M059J (cell line): ENCODE results near the gene B4GALT3. TPM values are rescaled to one million over a fixed set of nuclear protein-coding genes. Genes with fewer than 3 reads are reported as not detected.

Source experiments
- DNase-seq: peaks from one replicate; pipeline ENCODE4 v3.0.0-alpha.2; 2012; ENCODE audit warnings: low read depth
- total RNA-seq: library from RNA; depleted of rRNA; stranded (reverse); fragments of >200 nt; shearing (Covaris generic); gene quantifications from 2 replicates; pipeline ENCODE4 v1.2.3, GENCODE V29; 2014

The B4GALT3 gene
- total RNA-seq, 1 experiment from 2014 or later = 41.8 TPM

DNA sequence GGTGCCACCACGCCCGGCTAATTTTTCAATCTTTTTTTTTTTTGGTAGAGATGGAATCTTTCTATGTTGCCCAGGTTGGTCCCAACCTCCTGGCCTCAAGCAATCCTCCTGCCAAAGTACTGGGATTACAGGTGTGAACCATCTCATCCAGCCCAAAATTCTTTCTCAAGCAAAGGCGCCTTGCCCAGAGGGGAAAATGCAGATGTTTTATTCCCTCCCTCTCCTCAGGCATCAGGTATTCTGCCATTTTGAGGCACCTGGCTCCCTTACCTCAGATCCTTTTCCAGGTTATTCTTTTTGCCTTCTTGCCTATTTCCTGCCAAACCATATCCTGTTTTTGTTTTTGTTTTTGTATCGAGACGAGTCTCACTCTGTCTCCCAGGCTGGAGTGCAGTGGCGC, 11.1 kb upstream of the B4GALT3 start:
- no peak for DNase-seq

- DNase-seq = no peak
Observed at GRCh38 chr1:161187311-161187710, 10.0 kb upstream of the B4GALT3 start.

- no peak for DNase-seq
Observed at GRCh38 chr1:161185732-161186311, 8.5 kb upstream of the B4GALT3 start.

DNA sequence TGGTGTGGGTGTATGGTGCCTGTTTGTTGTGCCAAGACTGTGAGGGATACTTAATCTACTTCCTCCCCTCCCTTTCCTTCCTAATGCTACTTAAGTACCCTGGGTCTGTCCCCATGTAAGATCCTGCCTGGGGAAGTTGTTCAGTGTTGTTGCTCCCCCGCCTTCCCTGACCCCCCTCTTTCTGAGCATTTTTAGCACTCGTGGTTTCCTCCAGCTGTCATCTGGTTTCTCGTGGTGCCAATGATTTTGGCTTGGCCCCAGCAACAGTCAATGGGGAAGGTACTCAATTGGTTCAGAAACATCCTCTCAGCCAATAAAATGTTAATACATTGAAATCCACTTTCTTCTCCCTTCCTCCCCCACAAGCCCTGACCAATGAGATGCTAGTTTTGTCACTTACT, 8.0 kb upstream of the B4GALT3 start:
- DNase-seq = peak; percentile 48

GRCh38 chr1:161182214-161182613, 4.9 kb upstream of the B4GALT3 start:
- peak; percentile 67 for DNase-seq

GRCh38 chr1:161180639-161181038, 3.3 kb upstream of the B4GALT3 start:
- peak; percentile 42 for DNase-seq

DNA sequence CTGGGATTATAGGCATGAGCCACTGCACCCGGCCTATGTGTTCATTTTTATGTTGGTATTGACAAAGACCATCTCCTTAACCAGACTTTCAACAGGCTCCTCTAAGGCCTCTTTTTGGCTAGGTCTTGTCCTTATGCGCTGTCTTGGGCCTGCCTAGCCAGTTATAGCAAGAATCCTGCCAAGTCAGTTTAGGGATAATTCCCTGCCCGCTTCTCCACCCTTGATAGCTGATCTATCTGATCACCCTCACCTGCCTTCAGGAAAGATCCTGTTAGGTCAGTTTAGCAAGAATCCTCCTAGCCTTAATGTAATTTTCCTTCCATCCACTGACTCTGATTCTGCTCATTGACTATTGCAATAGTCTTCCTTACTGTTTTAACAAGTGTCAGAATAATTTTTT, 2.4 kb upstream of the B4GALT3 start:
- no peak for DNase-seq

DNA sequence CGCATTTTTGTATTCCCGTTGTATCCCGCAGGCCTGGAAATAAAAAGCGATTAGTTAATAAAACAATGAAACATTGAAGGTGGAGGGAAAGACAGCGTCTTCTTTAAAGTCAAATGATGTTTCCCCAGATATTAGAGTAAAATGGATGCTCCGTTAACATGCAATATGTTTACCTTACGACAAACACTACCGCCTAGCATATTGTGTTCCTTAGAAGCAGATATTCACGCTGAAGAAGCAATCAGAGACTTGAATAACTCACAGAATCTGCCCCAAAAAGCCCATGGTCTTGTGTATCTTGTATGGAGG, 583 bp upstream of the B4GALT3 start:
- DNase-seq = no peak

DNA sequence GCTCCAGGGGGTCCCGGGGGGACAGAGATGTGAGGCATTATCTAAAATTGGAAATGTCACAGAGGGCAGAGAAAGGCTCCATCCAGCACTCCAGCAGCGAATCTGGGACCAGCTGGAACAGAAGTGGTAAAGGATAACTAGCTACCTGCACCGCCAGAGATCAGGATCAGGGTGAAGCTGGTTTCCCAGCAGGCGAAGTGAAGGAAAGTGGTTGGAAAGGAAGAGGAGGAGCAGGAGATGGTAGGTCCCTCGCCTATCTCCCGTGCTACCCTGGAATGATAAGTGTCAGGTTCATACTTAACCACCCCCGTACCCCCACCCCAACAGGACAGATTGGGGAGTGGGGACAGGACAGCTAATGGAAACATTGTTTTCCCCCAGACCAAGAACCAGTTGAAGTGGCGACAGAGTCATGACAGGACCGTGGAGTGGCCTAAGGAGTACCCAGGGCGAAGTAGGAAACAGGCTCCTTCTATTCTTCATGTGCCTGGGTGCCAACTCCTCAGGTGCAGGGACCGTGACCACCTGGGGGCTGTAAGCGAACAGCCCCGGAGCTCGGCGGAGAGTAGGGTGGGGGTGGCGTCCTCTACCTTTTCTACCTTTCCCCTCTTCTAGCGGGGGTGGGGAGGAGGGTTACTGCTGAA, 717 bp downstream of the B4GALT3 start:
- no peak for DNase-seq

- no peak for DNase-seq
Observed at GRCh38 chr1:161175771-161176453, 1.4 kb downstream of the B4GALT3 start.

- no peak for DNase-seq
Observed at GRCh38 chr1:161174911-161175310, 2.4 kb downstream of the B4GALT3 start.

DNA sequence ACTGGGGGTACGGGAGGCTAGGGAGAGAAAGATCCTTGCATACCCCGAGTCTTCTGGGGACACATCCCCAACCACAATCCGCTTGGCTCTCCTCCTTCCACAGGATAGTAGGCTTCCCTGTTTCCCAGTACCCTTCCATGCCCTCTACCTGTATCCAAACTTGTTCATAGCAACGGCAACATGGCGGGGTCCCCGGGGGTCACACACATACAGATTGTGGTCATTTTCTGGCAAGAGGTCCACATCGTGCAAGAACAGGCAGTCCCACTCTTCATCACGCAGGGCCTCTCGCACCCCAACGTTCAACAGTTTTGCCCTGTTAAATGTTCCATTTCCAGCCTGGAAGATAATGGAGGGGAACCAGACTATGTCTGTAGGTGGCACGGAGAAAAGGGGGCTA, 3.6 kb downstream of the B4GALT3 start:
- DNase-seq = no peak

DNA sequence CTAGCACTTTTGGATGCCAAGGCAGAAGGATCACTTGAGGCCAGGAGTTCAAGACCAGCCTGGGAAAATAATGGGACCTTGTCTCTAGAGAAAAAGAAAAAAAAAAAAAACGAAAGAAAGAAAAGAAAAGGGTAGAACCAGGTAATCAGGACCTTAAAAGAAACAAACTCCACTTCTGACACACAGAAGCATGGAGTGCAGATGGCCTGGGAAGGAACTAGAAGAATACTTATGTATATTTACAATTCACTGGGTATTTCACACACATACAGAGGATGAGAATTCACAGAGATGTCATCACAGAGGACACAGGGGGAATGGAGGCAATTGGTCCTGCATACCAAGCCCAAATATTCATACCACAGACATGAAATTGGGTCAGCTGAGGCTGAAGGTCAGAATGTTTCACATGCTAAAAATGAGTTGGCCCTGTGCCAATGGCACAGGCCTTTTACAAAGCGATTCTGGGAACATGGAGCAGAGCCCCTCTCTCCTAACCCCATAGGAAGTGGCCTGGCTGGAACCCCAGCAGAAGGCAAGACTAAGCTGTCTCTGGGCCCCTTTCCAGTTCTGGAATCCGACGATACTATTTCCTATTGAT, 4.4 kb downstream of the B4GALT3 start:
- DNase-seq = peak; percentile 56

DNA sequence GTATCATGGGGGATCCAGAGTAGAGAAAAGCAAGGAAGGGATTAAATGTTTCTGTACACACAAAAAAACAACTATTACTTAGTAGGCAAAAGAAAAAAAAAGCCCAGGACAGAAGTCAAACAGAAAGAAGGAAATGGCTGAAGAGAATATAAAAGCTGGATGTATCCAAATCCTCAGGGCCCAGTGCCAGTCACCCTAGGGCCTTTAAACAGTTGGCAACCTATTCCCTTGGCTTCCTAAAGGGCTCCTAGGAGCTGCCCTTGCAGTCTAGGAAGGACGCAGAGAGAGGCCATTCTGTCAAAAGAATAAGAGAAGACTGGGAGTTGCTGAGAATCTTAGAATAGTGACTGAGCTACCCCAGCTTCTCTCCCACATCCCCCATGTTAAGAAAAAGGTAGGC, 5.0 kb downstream of the B4GALT3 start:
- no peak for DNase-seq

DNA sequence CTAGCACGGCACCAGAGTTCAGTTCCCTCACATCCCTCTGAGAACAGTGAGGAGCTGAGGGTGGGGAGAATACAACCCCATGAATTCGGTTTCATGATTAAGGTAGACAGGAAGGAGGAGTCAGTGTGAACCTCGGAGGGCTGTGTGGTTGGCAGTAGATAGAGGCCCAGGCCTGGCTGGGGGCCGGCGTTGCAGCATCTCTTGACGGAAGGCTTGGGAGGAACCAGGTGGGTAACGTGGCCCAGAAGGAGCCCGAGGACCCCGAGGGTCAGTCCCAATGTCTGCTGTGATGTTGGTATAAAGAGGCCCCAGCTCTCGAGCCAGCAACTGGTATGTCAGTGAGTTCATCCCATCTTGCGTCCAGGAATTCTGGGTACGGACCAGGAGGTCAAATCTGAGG, 5.6 kb downstream of the B4GALT3 start:
- no peak for DNase-seq

DNA sequence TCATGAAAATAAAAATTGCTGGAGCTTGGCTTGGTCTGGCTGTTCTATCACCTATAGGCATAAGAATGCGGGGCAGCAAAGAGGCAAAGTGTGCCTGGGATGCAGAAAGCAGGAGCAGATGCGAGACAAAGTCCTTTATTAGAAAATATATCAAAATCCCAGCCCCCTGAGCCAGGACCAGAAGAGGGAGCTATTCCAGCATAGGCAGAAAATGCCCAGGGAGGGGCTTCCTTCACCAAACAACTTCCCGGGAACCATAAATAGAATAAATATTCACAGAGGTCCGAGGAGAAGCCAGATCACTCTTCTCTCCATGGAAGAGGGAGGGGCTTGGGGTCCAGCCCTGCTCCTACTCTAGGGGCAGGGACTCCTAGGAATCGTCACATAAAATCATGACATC, 6.1 kb downstream of the B4GALT3 start:
- DNase-seq = no peak

GRCh38 chr1:161168906-161169305, 8.4 kb downstream of the B4GALT3 start:
- no peak for DNase-seq

DNA sequence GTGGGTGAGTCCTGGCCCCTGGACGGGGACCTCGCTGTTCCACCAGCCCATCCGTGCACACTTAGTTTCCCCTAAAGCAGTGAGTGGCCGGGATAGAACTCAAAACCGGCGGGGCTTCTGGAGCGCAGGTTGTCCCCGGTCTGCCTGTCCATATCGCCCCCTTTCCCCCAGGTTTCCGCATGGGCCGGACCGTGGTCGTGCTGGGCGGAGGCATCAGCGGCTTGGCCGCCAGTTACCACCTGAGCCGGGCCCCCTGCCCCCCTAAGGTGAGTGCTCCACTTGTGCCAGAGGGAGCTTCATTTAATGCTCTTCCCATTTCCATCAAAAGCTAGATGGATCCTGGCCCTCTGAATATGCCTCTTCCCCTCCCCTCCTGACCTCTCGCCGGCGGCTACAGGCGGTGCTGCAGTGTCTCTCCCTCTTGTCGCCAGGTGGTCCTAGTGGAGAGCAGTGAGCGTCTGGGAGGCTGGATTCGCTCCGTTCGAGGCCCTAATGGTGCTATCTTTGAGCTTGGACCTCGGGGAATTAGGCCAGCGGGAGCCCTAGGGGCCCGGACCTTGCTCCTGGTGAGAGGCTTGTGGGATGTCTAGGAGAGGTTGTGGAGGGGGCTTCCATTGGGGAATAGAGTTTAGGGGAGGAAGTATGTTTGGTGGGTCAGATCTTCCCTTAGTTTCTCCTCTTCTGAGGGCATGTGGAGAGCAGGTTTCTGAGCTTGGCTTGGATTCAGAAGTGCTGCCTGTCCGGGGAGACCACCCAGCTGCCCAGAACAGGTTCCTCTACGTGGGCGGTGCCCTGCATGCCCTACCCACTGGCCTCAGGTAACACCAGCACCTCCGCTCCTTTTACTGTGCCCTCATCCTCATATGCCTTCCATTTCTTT, 10.4 kb downstream of the B4GALT3 start:
- DNase-seq = no peak

DNA sequence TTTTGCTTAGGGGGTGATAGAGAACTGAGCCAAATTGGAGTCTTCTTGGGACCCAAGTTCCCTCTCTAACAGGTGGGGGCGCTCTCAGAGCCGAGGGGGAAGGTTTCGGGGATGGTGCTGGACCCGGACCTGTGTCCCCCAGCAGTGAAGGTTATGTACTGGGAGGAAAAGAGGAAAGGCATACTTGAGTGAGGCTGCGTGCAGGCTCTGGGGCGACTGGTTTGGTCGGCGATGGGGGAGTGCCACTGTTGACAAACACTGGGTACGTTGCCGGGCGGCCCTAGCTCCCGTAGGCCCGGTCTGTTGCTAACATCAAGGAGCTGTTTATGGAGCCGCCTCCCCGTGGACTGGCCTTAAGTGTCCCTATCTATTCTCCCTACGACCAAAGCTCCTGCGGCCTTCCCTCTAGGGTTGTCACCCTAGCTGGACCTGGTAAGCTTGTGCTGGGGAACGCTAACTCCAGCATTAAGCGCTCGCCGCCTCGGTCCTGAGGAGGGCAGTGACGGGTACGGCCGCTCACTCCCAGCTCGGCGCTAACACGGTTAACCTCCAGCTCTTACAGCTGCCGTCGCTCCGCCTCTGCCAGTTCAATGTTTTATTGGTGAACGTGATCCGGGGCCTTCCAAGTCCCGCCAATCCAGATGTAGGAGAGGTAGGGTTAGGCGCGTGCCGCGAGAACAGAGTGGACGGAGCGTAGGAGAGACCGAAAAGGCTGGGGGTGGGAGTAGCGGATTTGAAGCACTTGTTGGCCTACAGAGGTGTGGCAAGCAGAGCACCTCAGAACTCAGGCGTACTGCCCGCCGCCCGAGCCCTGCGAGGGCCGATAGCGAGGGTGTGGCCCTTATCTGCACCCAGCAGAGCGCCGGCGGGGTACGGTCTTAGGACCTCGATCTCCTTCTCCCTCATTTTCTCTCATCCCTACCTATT, 11.3 kb downstream of the B4GALT3 start, which contains the start of gene PPOX:
Gene PPOX (plus strand): TSS at position 685 of the 927 bp plus-strand sequence. CDS start 422 bp downstream, outside the sequence.
- DNase-seq = peak; percentile 99

GRCh38 chr1:161164901-161165610, 12.3 kb downstream of the B4GALT3 start:
- no peak for DNase-seq
